Osteocyte (in vitro differentiated cells): ENCODE measurements around the gene BCL2L12. TPM values are rescaled to one million over a fixed set of nuclear protein-coding genes. Genes with fewer than 3 reads are reported as not detected.

ENCODE experiments used
- DNase-seq: peaks from one replicate; pipeline ENCODE4 v3.0.0; 2021; ENCODE audit warnings: mixed read lengths; ENCODE audit not compliant: unreplicated experiment; ENCODE audit errors: extremely low spot score
- H3K27ac Mint-ChIP-seq: one replicate; pipeline ENCODE4 v1.8.0; 2021; ENCODE audit warnings: mild to moderate bottlenecking, mixed read lengths; ENCODE audit not compliant: unreplicated experiment
- H3K27me3 Mint-ChIP-seq: one replicate; pipeline ENCODE4 v1.8.0; 2021; ENCODE audit warnings: mixed read lengths; ENCODE audit not compliant: unreplicated experiment
- H3K36me3 Mint-ChIP-seq: one replicate; pipeline ENCODE4 v1.8.0; 2021; ENCODE audit warnings: mixed read lengths; ENCODE audit not compliant: unreplicated experiment
- H3K4me1 Mint-ChIP-seq: one replicate; pipeline ENCODE4 v1.8.0; 2021; ENCODE audit warnings: mixed read lengths; ENCODE audit not compliant: unreplicated experiment
- H3K4me3 Mint-ChIP-seq: one replicate; pipeline ENCODE4 v1.8.0; 2021; ENCODE audit warnings: mild to moderate bottlenecking, moderate library complexity, mixed read lengths; ENCODE audit not compliant: unreplicated experiment
- H3K9me3 Mint-ChIP-seq: one replicate; pipeline ENCODE4 v1.8.0; 2021; ENCODE audit warnings: mixed read lengths; ENCODE audit not compliant: unreplicated experiment
- total RNA-seq: library from RNA; stranded (reverse); gene quantifications from 2 replicates; pipeline ENCODE4 v1.2.1, GENCODE V29; 2021
- TF ChIP-seq, protein P1 (sequence below): fragments of 200-600 bp; sonication (generic); IDR thresholded peaks from 2 replicates; pipeline ENCODE4 v1.5.0; 2021; ENCODE audit warnings: antibody characterized with exemption, mild to moderate bottlenecking, moderate library complexity

The BCL2L12 gene
- total RNA-seq, 1 donor from 2014 or later: 29.3 TPM

- TF ChIP-seq, protein P1, sequence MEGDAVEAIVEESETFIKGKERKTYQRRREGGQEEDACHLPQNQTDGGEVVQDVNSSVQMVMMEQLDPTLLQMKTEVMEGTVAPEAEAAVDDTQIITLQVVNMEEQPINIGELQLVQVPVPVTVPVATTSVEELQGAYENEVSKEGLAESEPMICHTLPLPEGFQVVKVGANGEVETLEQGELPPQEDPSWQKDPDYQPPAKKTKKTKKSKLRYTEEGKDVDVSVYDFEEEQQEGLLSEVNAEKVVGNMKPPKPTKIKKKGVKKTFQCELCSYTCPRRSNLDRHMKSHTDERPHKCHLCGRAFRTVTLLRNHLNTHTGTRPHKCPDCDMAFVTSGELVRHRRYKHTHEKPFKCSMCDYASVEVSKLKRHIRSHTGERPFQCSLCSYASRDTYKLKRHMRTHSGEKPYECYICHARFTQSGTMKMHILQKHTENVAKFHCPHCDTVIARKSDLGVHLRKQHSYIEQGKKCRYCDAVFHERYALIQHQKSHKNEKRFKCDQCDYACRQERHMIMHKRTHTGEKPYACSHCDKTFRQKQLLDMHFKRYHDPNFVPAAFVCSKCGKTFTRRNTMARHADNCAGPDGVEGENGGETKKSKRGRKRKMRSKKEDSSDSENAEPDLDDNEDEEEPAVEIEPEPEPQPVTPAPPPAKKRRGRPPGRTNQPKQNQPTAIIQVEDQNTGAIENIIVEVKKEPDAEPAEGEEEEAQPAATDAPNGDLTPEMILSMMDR: no peak
- Mint-ChIP-seq H3K27ac (peak within 1 kb of the TSS; percentile 100), H3K9me3 (no peaks in the 10 kb centered on the region), H3K36me3 (peaks cover 2% of the 10 kb centered on the region), H3K4me1 (peaks cover 69% of the 10 kb centered on the region), H3K27me3 (no peaks in the 10 kb centered on the region), H3K4me3 (peak within 1 kb of the TSS; percentile 95)
- peak; percentile 100 for DNase-seq
These were observed 25.4 kb upstream of the BCL2L12 start, which contains the start of gene RRAS for GRCh38 chr19:49640113-49640898. TSS of gene RRAS (minus strand) at chr19:49640143. CDS start at chr19:49640098, 45 bp downstream.

DNA sequence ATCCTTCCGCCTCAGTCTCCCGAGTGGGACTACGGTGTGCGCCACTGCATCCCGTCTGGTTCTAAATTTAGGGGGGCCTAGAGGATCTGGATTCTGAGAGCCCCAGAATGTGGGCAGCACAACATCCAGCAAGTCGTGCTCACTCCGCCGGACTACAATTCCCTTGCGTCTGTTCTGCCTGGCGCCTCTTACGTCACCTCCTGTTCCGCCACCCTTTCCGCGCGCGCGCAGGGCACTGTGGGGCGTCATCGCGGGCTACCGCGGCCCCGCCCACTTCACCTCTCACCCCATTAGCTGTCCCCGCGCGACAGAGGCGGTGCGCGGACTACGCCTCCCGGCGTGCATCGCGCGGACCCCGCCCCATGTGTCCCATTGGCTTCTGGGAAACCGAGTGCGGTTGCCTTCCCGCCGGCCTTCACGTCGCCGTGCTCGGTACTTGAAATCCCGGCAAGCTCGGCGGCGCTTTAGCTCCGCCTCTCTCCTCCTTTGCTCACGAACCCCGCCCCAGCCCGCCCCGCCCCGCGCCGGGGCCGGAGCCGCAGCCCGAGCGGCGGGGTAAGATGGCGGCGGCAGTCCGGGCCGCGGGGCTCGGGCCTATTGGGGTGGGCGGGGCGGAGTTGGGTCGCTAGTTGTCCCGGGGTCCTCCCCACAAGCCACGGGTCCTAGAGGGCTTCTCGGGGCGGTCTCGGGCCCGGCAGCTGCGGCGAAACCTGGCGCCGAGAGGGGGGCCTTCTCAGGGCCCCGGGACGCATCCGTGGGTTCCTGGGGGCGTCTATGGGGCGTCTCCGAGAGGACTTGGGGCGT is 23.8 kb upstream of the BCL2L12 start, which contains the start of gene SCAF1:
TSS of gene SCAF1 (plus strand) at position 522 of the 804 bp plus-strand sequence. CDS start 2,818 bp downstream, outside the sequence.
- TF ChIP-seq, protein P1: no peak
- H3K4me1 Mint-ChIP-seq: peaks cover 57% of the 10 kb centered on the region
- peak; percentile 100 for DNase-seq
- H3K9me3 Mint-ChIP-seq: no peaks in the 10 kb centered on the region
- H3K4me3 Mint-ChIP-seq: peak within 1 kb of the TSS; percentile 95
- H3K27me3 Mint-ChIP-seq: no peaks in the 10 kb centered on the region
- H3K36me3 Mint-ChIP-seq: peaks cover 9% of the 10 kb centered on the region
- peak within 1 kb of the TSS; percentile 100 for H3K27ac Mint-ChIP-seq

GRCh38 chr19:49642492-49643035 is 23.2 kb upstream of the BCL2L12 start:
- peaks cover 14% of the 10 kb centered on the region for H3K36me3 Mint-ChIP-seq
- no peaks in the 10 kb centered on the region for H3K9me3 Mint-ChIP-seq

GRCh38 chr19:49643466-49643865 is 22.3 kb upstream of the BCL2L12 start:
- Mint-ChIP-seq H3K27ac (peak overlapping the region; percentile 29), H3K27me3 (no peaks in the 10 kb centered on the region), H3K4me3 (peak overlapping the region; percentile 95), H3K9me3 (no peaks in the 10 kb centered on the region), H3K4me1 (peaks cover 46% of the 10 kb centered on the region), H3K36me3 (peaks cover 14% of the 10 kb centered on the region)
- TF ChIP-seq, protein P1: no peak
- no peak for DNase-seq

More at GRCh38 chr19:49642492-49643035, 23.2 kb upstream of the BCL2L12 start:
- H3K4me1 Mint-ChIP-seq: peaks cover 54% of the 10 kb centered on the region
- peak overlapping the region; percentile 94 for H3K27ac Mint-ChIP-seq
- H3K4me3 Mint-ChIP-seq: peak overlapping the region; percentile 95
- TF ChIP-seq, protein P1: no peak
- no peaks in the 10 kb centered on the region for H3K27me3 Mint-ChIP-seq
- no peak for DNase-seq
